A673 (cell line): ENCODE data around the gene TEK.

ENCODE experiments used
- EZH2 ChIP-seq: fragments of 200-600 bp; sonication (generic); IDR thresholded peaks from 2 replicates; pipeline ENCODE4 v1.6.1; 2017; ENCODE audit warnings: borderline replicate concordance, low read depth, mild to moderate bottlenecking, mixed read lengths, antibody characterized with exemption, low read length; ENCODE audit not compliant: poor library complexity, severe bottlenecking
- TF ChIP-seq, protein P1 (sequence below): fragments of 300-800, 200-600 bp; sonication (generic); conservative IDR thresholded peaks from 2 replicates; pipeline ENCODE4 v1.5.1; 2017; ENCODE audit warnings: low read depth, mild to moderate bottlenecking, antibody characterized with exemption, low read length, moderate library complexity, mixed read lengths

DNA sequence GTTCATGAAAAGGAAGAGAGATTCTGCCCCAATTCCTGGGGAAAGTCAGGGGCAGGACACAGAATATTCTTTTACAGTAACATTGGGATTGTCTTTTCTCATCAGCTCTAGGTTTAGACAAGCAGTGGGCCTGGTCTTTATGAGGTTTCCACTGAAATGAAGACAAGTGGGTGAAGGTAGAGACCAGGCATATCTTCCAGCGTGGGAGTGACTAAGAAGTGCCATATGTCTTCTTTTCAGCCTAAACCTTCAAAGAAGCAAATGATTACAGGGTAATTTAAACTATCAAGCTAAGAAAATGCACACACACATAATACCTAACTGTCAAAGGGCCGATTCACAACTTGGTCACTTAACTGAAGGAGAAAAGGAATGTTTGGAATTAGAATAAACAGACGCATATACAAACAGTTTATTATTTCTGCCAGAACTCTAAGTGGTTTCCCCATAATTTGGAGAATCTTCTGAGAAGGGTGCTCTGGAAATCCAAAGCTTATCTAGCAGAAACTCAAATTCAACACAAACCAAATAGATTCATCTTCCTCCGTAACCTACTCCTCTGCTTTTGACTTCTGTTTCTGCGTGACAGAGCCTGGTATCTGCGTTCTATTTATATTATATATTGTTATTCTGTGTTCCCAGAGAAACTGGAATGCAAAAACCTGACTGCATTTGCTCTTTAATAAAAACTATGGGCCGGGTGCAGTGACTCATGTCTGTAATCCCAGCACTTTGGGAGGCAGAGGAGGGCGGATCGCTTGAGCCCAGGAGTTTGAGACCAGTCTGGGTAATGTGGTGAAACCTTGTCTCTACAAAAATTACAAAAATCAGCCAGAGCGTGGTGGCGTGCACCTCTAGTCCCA lies 22.0 kb upstream of the TEK start:
- TF ChIP-seq, protein P1, sequence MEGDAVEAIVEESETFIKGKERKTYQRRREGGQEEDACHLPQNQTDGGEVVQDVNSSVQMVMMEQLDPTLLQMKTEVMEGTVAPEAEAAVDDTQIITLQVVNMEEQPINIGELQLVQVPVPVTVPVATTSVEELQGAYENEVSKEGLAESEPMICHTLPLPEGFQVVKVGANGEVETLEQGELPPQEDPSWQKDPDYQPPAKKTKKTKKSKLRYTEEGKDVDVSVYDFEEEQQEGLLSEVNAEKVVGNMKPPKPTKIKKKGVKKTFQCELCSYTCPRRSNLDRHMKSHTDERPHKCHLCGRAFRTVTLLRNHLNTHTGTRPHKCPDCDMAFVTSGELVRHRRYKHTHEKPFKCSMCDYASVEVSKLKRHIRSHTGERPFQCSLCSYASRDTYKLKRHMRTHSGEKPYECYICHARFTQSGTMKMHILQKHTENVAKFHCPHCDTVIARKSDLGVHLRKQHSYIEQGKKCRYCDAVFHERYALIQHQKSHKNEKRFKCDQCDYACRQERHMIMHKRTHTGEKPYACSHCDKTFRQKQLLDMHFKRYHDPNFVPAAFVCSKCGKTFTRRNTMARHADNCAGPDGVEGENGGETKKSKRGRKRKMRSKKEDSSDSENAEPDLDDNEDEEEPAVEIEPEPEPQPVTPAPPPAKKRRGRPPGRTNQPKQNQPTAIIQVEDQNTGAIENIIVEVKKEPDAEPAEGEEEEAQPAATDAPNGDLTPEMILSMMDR: no peak
- no peak for TF ChIP-seq EZH2
